CD14-positive monocyte (primary cell): ENCODE measurements around the gene CNEP1R1. TPM values are rescaled to one million over a fixed set of nuclear protein-coding genes. Genes with fewer than 3 reads are reported as not detected.
A peak's percentile ranks its signal among the peaks of the same experiment; 100 is the strongest.

Experiments
- DNase-seq, 3 donors: peaks; one replicate each; pipeline ENCODE4 v3.0.0-alpha.2; 2011 to 2022
- H2AFZ ChIP-seq: 2 replicates; pipeline ENCODE4 v1.6.0; 2012; ENCODE audit warnings: mild to moderate bottlenecking, low read depth, low read length, inconsistent platforms; ENCODE audit not compliant: insufficient read depth, poor library complexity, severe bottlenecking
- H3K27ac ChIP-seq, 2 donors: 1 replicate in 1 of 2; 2 replicates in 1 of 2; pipeline ENCODE4 v1.5.1; 2012 to 2013; ENCODE audit warnings: low read length in 2 of 2, control low read depth in 1 of 2, inconsistent platforms in 1 of 2, low read depth in 1 of 2, mild to moderate bottlenecking in 1 of 2
- H3K27me3 ChIP-seq, 2 donors: one replicate each; pipeline versions ENCODE4 v1.6.0 to v1.6.1; 2011 to 2013; ENCODE audit warnings: low read length in 2 of 2; ENCODE audit not compliant: control insufficient read depth in 2 of 2, insufficient read depth in 2 of 2
- H3K36me3 ChIP-seq, 2 donors: replicated peaks in 1 of 2; 1 replicate in 1 of 2; 2 replicates in 1 of 2; pipeline versions ENCODE4 v1.5.1 to v1.6.1; 2012 to 2013; ENCODE audit warnings: low read length in 2 of 2, control low read depth in 1 of 2, inconsistent platforms in 1 of 2, mild to moderate bottlenecking in 1 of 2; ENCODE audit not compliant: insufficient read depth in 2 of 2, control insufficient read depth in 1 of 2
- H3K4me1 ChIP-seq, 2 donors: 1 replicate in 1 of 2; 2 replicates in 1 of 2; pipeline versions ENCODE4 v1.5.1 to v1.6.1; 2012 to 2013; ENCODE audit warnings: low read length in 2 of 2, control low read depth in 1 of 2, inconsistent platforms in 1 of 2, mild to moderate bottlenecking in 1 of 2, moderate library complexity in 1 of 2; ENCODE audit not compliant: insufficient read depth in 2 of 2, control insufficient read depth in 1 of 2
- H3K4me2 ChIP-seq: replicated peaks from 2 replicates; pipeline ENCODE3; 2012; ENCODE audit warnings: low read length, moderate library complexity, mild to moderate bottlenecking; ENCODE audit not compliant: poor library complexity, severe bottlenecking; ENCODE audit errors: extremely low read depth
- H3K4me3 ChIP-seq, 3 experiments: fragments of 200-600 bp in 1 of 3; sonication (generic) in 1 of 3; replicated peaks in 1 of 3; 1 replicate in 2 of 3; 2 replicates in 1 of 3; pipeline ENCODE4 v1.5.1; 2011 to 2013; ENCODE audit warnings: low read length in 3 of 3, mild to moderate bottlenecking in 3 of 3, control low read depth in 2 of 3, low read depth in 2 of 3, inconsistent platforms in 1 of 3, moderate library complexity in 1 of 3
- H3K79me2 ChIP-seq: 2 replicates; pipeline ENCODE4 v1.6.0; 2012; ENCODE audit warnings: mild to moderate bottlenecking, control low read depth, inconsistent platforms, low read length, moderate library complexity; ENCODE audit not compliant: insufficient read depth
- H3K9ac ChIP-seq: 2 replicates; pipeline ENCODE4 v1.6.0; 2017; ENCODE audit warnings: low read length, mild to moderate bottlenecking; ENCODE audit not compliant: insufficient read depth, poor library complexity, severe bottlenecking
- H3K9me3 ChIP-seq, 2 donors: replicated peaks in 1 of 2; 1 replicate in 1 of 2; 2 replicates in 1 of 2; pipeline versions ENCODE4 v1.5.1 to v1.6.1; 2012 to 2013; ENCODE audit warnings: low read length in 2 of 2, control low read depth in 1 of 2; ENCODE audit not compliant: control insufficient read depth in 1 of 2, insufficient read depth in 1 of 2
- H4K20me1 ChIP-seq: 2 replicates; pipeline ENCODE4 v1.6.0; 2012; ENCODE audit warnings: mild to moderate bottlenecking, low read length, control low read depth, moderate library complexity; ENCODE audit not compliant: insufficient read depth
- H3K27ac Mint-ChIP-seq, 7 donors: one replicate each; pipeline ENCODE4 v1.8.0; 2020; ENCODE audit warnings: mild to moderate bottlenecking in 7 of 7, mixed read lengths in 7 of 7, moderate library complexity in 6 of 7, inconsistent platforms in 2 of 7
- H3K27me3 Mint-ChIP-seq, 3 donors: one replicate each; pipeline ENCODE4 v1.8.0; 2021 to 2022; ENCODE audit warnings: low read depth in 3 of 3, mild to moderate bottlenecking in 3 of 3, mixed read lengths in 3 of 3, moderate library complexity in 3 of 3, inconsistent platforms in 1 of 3
- H3K36me3 Mint-ChIP-seq, 2 donors: one replicate each; pipeline ENCODE4 v1.8.0; 2020; ENCODE audit warnings: mixed read lengths in 2 of 2, inconsistent platforms in 1 of 2, mild to moderate bottlenecking in 1 of 2
- H3K4me1 Mint-ChIP-seq: one replicate; pipeline ENCODE4 v1.8.0; 2020; ENCODE audit warnings: mild to moderate bottlenecking, mixed read lengths
- H3K4me3 Mint-ChIP-seq, 2 donors: one replicate each; pipeline ENCODE4 v1.8.0; 2020; ENCODE audit warnings: mild to moderate bottlenecking in 2 of 2, mixed read lengths in 2 of 2, moderate library complexity in 1 of 2
- H3K9me3 Mint-ChIP-seq, 7 donors: one replicate each; pipeline ENCODE4 v1.8.0; 2020 to 2022; ENCODE audit warnings: mixed read lengths in 7 of 7, mild to moderate bottlenecking in 6 of 7, moderate library complexity in 6 of 7, inconsistent platforms in 2 of 7
- WGBS: methylation state at CpG from one replicate; pipeline ENCODE4 v1.1.5; 2013; ENCODE audit warnings: missing lambda C conversion rate; ENCODE audit not compliant: insufficient coverage; 5-methylcytosine and 5-hydroxymethylcytosine counted together
- intact Hi-C, 2 donors: fragments of 100-400 bp; cut with micrococcal nuclease; formaldehyde crosslinking; loops; one replicate each; pipeline versions ENCODE4 v1.15.0 to v1.15.1; 2023
- polyA plus RNA-seq, 3 donors: library from polyadenylated mRNA; depleted of rRNA in 1 of 3; unstranded in 2 of 3; stranded (reverse) in 1 of 3; fragments of 300-500 nt in 2 of 3; fragments of >200 nt in 1 of 3; fragmentation: Illumina TruSeq in 2 of 3; gene quantifications; 1 replicate in 2 of 3; 2 replicates in 1 of 3; pipeline ENCODE4 v1.2.3, GENCODE V29; 2012 to 2021
- TF ChIP-seq, protein P1 (sequence below): fragments of 200-600 bp; IDR thresholded peaks from one replicate; pipeline ENCODE4 v1.8.0; 2022; ENCODE audit warnings: antibody characterized with exemption, mild to moderate bottlenecking

CNEP1R1 gene
- polyA plus RNA-seq, 3 donors: 13.7 to 49.6 (median 19.3) TPM

DNA sequence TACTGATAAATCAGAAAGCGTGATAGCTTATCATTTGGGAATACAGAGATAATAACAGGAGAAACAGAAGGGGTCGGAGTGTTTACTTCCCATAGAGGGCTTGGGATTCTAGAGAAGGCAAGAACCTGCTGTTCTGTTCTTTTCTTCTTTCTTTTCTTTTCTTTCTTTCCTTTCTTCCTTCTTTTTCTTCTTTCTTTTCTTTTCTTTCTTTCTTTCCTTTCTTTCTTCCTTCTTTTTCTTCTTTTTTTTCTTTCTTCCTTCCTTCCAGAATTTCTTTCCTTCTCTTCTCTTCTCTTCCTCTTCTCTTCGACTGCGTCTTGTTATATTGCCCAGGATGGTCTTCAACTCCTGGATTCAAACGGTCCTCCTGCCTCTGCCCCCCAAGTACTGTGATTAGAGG is 18.3 kb downstream of the CNEP1R1 start:
- no peaks in the 10 kb centered on the region for H4K20me1 ChIP-seq
- H3K27ac Mint-ChIP-seq: peak overlapping the region in 1 of 7 donors; percentile 32
- no peaks in the 10 kb centered on the region for H3K9me3 ChIP-seq
- peaks cover 0 to 4% (median 2%) of the 10 kb centered on the region in 3 donors for H3K27me3 Mint-ChIP-seq
- DNase-seq: no peak
- H3K4me1 ChIP-seq: peaks cover 26% of the 10 kb centered on the region in 2 donors
- no peak overlapping the region for H2AFZ ChIP-seq
- no peaks in the 10 kb centered on the region for H3K27me3 ChIP-seq
- intact Hi-C loops: no loop called here
- TF ChIP-seq, protein P1, sequence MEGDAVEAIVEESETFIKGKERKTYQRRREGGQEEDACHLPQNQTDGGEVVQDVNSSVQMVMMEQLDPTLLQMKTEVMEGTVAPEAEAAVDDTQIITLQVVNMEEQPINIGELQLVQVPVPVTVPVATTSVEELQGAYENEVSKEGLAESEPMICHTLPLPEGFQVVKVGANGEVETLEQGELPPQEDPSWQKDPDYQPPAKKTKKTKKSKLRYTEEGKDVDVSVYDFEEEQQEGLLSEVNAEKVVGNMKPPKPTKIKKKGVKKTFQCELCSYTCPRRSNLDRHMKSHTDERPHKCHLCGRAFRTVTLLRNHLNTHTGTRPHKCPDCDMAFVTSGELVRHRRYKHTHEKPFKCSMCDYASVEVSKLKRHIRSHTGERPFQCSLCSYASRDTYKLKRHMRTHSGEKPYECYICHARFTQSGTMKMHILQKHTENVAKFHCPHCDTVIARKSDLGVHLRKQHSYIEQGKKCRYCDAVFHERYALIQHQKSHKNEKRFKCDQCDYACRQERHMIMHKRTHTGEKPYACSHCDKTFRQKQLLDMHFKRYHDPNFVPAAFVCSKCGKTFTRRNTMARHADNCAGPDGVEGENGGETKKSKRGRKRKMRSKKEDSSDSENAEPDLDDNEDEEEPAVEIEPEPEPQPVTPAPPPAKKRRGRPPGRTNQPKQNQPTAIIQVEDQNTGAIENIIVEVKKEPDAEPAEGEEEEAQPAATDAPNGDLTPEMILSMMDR: no peak
- H3K4me3 Mint-ChIP-seq: no peak overlapping the region
- no peak overlapping the region for H3K4me2 ChIP-seq
- no peak overlapping the region for H3K9ac ChIP-seq
- no peaks in the 10 kb centered on the region for H3K9me3 Mint-ChIP-seq
- H3K4me3 ChIP-seq: no peak overlapping the region
- H3K27ac ChIP-seq: no peak overlapping the region
- H3K79me2 ChIP-seq: no peaks in the 10 kb centered on the region
- WGBS: no CpG with 5 or more reads among the region's 5 CpGs
- no peaks in the 10 kb centered on the region for H3K36me3 Mint-ChIP-seq
- H3K4me1 Mint-ChIP-seq: peaks cover 28% of the 10 kb centered on the region
- H3K36me3 ChIP-seq: no peaks in the 10 kb centered on the region

DNA sequence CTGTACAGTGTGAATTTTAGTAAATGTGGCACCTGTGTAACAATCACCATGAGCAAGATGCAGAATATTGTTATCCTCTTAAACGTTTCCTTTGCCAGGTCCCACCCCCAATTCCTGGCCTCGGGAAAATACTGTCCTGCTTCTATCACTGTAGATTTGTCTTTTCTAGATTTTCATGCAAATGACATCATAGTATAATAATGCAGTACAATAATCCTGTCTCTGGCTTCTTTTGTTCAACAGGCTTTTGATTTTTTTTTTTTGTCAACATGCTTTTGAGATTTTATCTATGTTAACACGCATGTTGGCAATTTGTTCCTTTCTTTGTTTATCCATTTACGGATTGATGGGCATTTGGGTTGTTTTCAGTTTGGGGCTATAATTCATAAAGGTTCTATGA is 20.4 kb downstream of the CNEP1R1 start:
- Histone ChIP-seq H3K4me2 (no peak overlapping the region), H3K27me3 (no peaks in the 10 kb centered on the region), H3K79me2 (no peaks in the 10 kb centered on the region), H3K27ac (no peak overlapping the region), H3K36me3 (no peaks in the 10 kb centered on the region), H3K9ac (no peak overlapping the region), H3K4me3 (no peak overlapping the region), H3K4me1 (peaks cover 5% of the 10 kb centered on the region in 2 donors), H3K9me3 (no peaks in the 10 kb centered on the region), H4K20me1 (no peaks in the 10 kb centered on the region), H2AFZ (no peak overlapping the region)
- Mint-ChIP-seq H3K4me3 (no peak overlapping the region), H3K27ac (no peak overlapping the region), H3K9me3 (no peaks in the 10 kb centered on the region), H3K4me1 (peaks cover 9% of the 10 kb centered on the region), H3K27me3 (peaks cover 1 to 4% (median 2%) of the 10 kb centered on the region in 3 donors), H3K36me3 (no peaks in the 10 kb centered on the region)
- no peak for DNase-seq
- intact Hi-C loops: no loop called here
- TF ChIP-seq, protein P1: no peak
- WGBS: 100% methylated on average over 1 of the region's 4 CpGs
